PC-3 (cell line): ENCODE results near the gene RHOH.

Experiments
- EZH2phosphoT487 ChIP-seq: fragments of 300-600 bp; sonication (generic); IDR thresholded peaks from 2 replicates; pipeline ENCODE4 v1.6.1; 2018; ENCODE audit warnings: mild to moderate bottlenecking, antibody characterized with exemption, low read length, borderline replicate concordance
- TF ChIP-seq, protein P1 (sequence below): fragments of 300-600 bp; sonication (generic); conservative IDR thresholded peaks from 2 replicates; pipeline ENCODE4 v1.5.1; 2017; ENCODE audit warnings: antibody characterized with exemption, low read depth, mild to moderate bottlenecking, low read length

DNA sequence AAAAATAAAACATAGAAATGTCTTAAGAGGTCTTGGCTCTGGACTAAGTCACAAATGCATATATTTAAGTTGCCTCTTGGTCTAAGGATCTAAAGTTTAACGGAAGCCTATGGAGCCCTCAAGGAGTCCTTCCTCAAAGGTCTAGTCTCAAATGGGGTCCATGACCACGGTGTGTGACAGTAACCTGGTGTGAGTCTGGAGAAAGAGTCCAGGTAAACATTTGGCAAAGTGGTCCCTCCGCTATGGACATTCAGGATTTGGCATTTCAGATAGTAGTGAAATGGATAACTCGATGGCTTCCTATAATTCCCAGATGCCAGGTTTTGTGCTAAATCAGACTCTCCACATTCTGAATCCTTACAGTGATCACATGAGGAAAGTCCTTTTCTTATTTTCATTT lies 44.2 kb downstream of the RHOH start:
- TF ChIP-seq, protein P1, sequence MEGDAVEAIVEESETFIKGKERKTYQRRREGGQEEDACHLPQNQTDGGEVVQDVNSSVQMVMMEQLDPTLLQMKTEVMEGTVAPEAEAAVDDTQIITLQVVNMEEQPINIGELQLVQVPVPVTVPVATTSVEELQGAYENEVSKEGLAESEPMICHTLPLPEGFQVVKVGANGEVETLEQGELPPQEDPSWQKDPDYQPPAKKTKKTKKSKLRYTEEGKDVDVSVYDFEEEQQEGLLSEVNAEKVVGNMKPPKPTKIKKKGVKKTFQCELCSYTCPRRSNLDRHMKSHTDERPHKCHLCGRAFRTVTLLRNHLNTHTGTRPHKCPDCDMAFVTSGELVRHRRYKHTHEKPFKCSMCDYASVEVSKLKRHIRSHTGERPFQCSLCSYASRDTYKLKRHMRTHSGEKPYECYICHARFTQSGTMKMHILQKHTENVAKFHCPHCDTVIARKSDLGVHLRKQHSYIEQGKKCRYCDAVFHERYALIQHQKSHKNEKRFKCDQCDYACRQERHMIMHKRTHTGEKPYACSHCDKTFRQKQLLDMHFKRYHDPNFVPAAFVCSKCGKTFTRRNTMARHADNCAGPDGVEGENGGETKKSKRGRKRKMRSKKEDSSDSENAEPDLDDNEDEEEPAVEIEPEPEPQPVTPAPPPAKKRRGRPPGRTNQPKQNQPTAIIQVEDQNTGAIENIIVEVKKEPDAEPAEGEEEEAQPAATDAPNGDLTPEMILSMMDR: no peak
- no peak for TF ChIP-seq EZH2phosphoT487
